Measurements from ENCODE around the gene XCL2.

XCL2 gene

DNA sequence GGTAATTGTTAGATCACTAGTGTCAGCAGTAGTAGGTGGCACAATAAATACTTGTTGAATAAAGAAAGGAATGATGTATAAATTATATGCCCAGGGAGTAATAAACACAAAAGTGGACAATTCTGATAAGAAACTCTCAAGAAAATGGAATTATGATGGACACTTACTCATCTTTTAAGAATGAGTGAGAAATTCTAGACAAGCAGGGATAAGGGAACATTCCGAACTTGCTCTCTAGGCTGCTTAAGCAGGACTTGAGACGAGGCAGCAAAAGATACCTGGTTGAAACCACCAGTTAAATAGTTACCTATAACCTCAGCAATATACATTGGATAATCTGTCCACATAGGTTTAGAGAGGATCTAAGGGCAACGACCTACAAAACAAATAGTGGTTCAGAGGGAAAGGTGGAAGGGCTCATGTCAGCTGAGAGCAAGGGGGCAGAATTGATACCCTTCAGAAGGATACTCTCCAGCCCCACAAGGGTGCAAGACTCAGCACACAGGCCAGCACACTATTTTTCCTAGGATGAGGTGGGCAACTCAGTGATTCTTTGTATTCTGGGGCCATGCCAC lies 46.3 kb downstream of the XCL2 start:
- TF ChIP-seq, protein P1, sequence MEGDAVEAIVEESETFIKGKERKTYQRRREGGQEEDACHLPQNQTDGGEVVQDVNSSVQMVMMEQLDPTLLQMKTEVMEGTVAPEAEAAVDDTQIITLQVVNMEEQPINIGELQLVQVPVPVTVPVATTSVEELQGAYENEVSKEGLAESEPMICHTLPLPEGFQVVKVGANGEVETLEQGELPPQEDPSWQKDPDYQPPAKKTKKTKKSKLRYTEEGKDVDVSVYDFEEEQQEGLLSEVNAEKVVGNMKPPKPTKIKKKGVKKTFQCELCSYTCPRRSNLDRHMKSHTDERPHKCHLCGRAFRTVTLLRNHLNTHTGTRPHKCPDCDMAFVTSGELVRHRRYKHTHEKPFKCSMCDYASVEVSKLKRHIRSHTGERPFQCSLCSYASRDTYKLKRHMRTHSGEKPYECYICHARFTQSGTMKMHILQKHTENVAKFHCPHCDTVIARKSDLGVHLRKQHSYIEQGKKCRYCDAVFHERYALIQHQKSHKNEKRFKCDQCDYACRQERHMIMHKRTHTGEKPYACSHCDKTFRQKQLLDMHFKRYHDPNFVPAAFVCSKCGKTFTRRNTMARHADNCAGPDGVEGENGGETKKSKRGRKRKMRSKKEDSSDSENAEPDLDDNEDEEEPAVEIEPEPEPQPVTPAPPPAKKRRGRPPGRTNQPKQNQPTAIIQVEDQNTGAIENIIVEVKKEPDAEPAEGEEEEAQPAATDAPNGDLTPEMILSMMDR (IDR thresholded peaks at IDR 0.05; ENCODE audit: low read depth, low read length, missing control alignments) = no peak
- DNase-seq (ENCODE audit: extremely low read depth, low read depth) = no peak

DNA sequence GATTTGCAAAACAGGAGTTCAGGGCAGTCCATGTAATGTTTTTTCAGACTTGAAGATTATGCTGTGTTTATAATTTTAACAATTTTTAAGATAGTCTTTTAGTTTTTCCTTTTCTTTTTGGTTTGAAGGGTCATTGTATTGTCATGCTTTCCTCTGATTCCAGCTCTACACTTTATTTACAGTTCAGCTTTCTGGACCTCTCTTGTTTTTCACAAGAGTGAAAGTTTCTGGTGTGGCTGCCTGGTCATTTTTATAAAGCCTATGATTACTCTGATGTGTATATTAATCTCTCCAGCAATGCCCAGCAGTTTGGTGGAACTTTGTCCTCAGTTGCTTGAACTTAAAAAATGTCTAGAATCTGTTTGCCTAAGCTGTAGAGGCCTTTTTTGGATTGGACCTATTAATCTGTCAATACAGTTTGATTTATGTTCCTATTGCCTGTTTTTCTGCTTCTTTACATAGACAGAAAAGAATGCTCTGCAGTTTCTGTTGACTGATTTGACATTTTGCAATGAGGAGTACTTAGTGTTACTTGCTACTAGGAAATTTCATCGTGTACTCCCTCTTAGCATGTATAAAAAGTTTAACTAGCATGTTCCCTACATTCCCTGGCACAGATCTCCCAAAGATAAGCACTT lies 52.2 kb downstream of the XCL2 start:
- no peak for DNase-seq (ENCODE audit: extremely low read depth, low read depth)
- no peak overlapping the region for H3K4me3 ChIP-seq (replicated peaks; ENCODE audit: low read depth, low read length)
- TF ChIP-seq, protein P1 (IDR thresholded peaks at IDR 0.05; ENCODE audit: low read depth, low read length, missing control alignments) = no peak

More for the DNA sequence above, 46.3 kb downstream of the XCL2 start:
- no peak overlapping the region for H3K4me3 ChIP-seq (replicated peaks; ENCODE audit: low read depth, low read length)
